ENCODE data around the gene COA5. TPM values are rescaled to one million over a fixed set of nuclear protein-coding genes. Genes with fewer than 3 reads are reported as not detected.
"Not testable (repeated sequence)": the region's sequence is repeated elsewhere in the genome, so short reads cannot be mapped to it uniquely, and the experiment has no call there.

The COA5 gene
- total and polyA plus RNA-seq, 2 donors (not counting 1 experiment from before 2014, with no cell fraction given), result 22.5 to 38.6 TPM

- H3K36me3 ChIP-seq (ENCODE audit: control insufficient read depth, insufficient read depth, low read length), result peaks cover 2% of the 10 kb centered on the region
- no peak overlapping the region for H2AFZ ChIP-seq (ENCODE audit: low read length)
- H3K27me3 ChIP-seq (ENCODE audit: control insufficient read depth, insufficient read depth, low read length), result no peaks in the 10 kb centered on the region
- H3K9me3 ChIP-seq (ENCODE audit: control insufficient read depth, insufficient read depth, low read depth, low read length), result no peaks in the 10 kb centered on the region
- no peak overlapping the region for H3K4me2 ChIP-seq (ENCODE audit: extremely low read depth, insufficient read depth, low read length)
- H3K9ac ChIP-seq (ENCODE audit: insufficient read depth, low read length), result no peak overlapping the region
- peaks cover 26% of the 10 kb centered on the region for H3K79me2 ChIP-seq (ENCODE audit: control insufficient read depth, insufficient read depth, low read length)
- H3K27ac ChIP-seq (ENCODE audit: insufficient read depth, low read length), result no peak overlapping the region
- no peaks in the 10 kb centered on the region for H4K20me1 ChIP-seq (ENCODE audit: control insufficient read depth, extremely low read depth, insufficient read depth, low read length)
- no peak for DNase-seq (ENCODE audit: low read depth in 2 of 2)
- TF ChIP-seq EZH2 (IDR thresholded peaks at IDR 0.05; ENCODE audit: low read length, missing control alignments), result no peak
- TF ChIP-seq CTCF (conservative IDR thresholded peaks at IDR 0.05 in 1 of 2, IDR thresholded peaks at IDR 0.05 in 1 of 2; ENCODE audit: low read depth in 1 of 2, low read length in 2 of 2), result no peak
- no peak overlapping the region for H3K4me3 ChIP-seq (replicated peaks in 1 of 4; ENCODE audit: control extremely low read depth in 1 of 4, insufficient read depth in 1 of 4, low read depth in 3 of 4, low read length in 4 of 4)
- H3K4me1 ChIP-seq (ENCODE audit: control insufficient read depth, extremely low read depth, insufficient read depth, low read length), result peaks cover 7% of the 10 kb centered on the region
Observed at GRCh38 chr2:98604547-98604946, 3.8 kb downstream of the COA5 start.

- H3K4me2 ChIP-seq (ENCODE audit: extremely low read depth, insufficient read depth, low read length), result no peak overlapping the region
- no peaks in the 10 kb centered on the region for H3K9me3 ChIP-seq (ENCODE audit: control insufficient read depth, insufficient read depth, low read depth, low read length)
- no peak overlapping the region for H3K27ac ChIP-seq (ENCODE audit: insufficient read depth, low read length)
- no peaks in the 10 kb centered on the region for H3K4me1 ChIP-seq (ENCODE audit: control insufficient read depth, extremely low read depth, insufficient read depth, low read length)
- peak; percentile 41 to 42 for DNase-seq (ENCODE audit: low read depth in 2 of 2)
- no peak overlapping the region for H2AFZ ChIP-seq (ENCODE audit: low read length)
- H3K27me3 ChIP-seq (ENCODE audit: control insufficient read depth, insufficient read depth, low read length), result no peaks in the 10 kb centered on the region
- peaks cover 7% of the 10 kb centered on the region for H3K79me2 ChIP-seq (ENCODE audit: control insufficient read depth, insufficient read depth, low read length)
- H4K20me1 ChIP-seq (ENCODE audit: control insufficient read depth, extremely low read depth, insufficient read depth, low read length), result no peaks in the 10 kb centered on the region
- H3K4me3 ChIP-seq (replicated peaks in 1 of 4; ENCODE audit: control extremely low read depth in 1 of 4, insufficient read depth in 1 of 4, low read depth in 3 of 4, low read length in 4 of 4), result no peak overlapping the region
- no peak overlapping the region for H3K9ac ChIP-seq (ENCODE audit: insufficient read depth, low read length)
- TF ChIP-seq EZH2 (IDR thresholded peaks at IDR 0.05; ENCODE audit: low read length, missing control alignments) (no peak), CTCF (conservative IDR thresholded peaks at IDR 0.05 in 1 of 2, IDR thresholded peaks at IDR 0.05 in 1 of 2; ENCODE audit: low read depth in 1 of 2, low read length in 2 of 2) (peak; percentile 64 to 69)
- H3K36me3 ChIP-seq (ENCODE audit: control insufficient read depth, insufficient read depth, low read length), result peaks cover 2% of the 10 kb centered on the region
Observed at GRCh38 chr2:98601532-98602132, 6.7 kb downstream of the COA5 start.

- Histone ChIP-seq H3K9me3 (ENCODE audit: control insufficient read depth, insufficient read depth, low read depth, low read length) (no peaks in the 10 kb centered on the region), H3K4me2 (ENCODE audit: extremely low read depth, insufficient read depth, low read length) (no peak overlapping the region), H2AFZ (ENCODE audit: low read length) (no peak overlapping the region), H3K4me3 (replicated peaks in 1 of 4; ENCODE audit: control extremely low read depth in 1 of 4, insufficient read depth in 1 of 4, low read depth in 3 of 4, low read length in 4 of 4) (no peak overlapping the region), H3K4me1 (ENCODE audit: control insufficient read depth, extremely low read depth, insufficient read depth, low read length) (no peaks in the 10 kb centered on the region), H3K27ac (ENCODE audit: insufficient read depth, low read length) (no peak overlapping the region), H3K27me3 (ENCODE audit: control insufficient read depth, insufficient read depth, low read length) (no peaks in the 10 kb centered on the region), H3K36me3 (ENCODE audit: control insufficient read depth, insufficient read depth, low read length) (peaks cover 2% of the 10 kb centered on the region), H4K20me1 (ENCODE audit: control insufficient read depth, extremely low read depth, insufficient read depth, low read length) (no peaks in the 10 kb centered on the region), H3K9ac (ENCODE audit: insufficient read depth, low read length) (no peak overlapping the region), H3K79me2 (ENCODE audit: control insufficient read depth, insufficient read depth, low read length) (no peaks in the 10 kb centered on the region)
- DNase-seq (ENCODE audit: low read depth in 2 of 2), result peak; percentile 50 to 51
- no peak for TF ChIP-seq EZH2 (IDR thresholded peaks at IDR 0.05; ENCODE audit: low read length, missing control alignments)
- no peak for TF ChIP-seq CTCF (conservative IDR thresholded peaks at IDR 0.05 in 1 of 2, IDR thresholded peaks at IDR 0.05 in 1 of 2; ENCODE audit: low read depth in 1 of 2, low read length in 2 of 2)
Observed at GRCh38 chr2:98598781-98599428, 9.4 kb downstream of the COA5 start.

GRCh38 chr2:98594665-98595064, 13.6 kb downstream of the COA5 start:
- H3K4me2 ChIP-seq (ENCODE audit: extremely low read depth, insufficient read depth, low read length); H3K4me1 ChIP-seq (ENCODE audit: control insufficient read depth, extremely low read depth, insufficient read depth, low read length); H3K27me3 ChIP-seq (ENCODE audit: control insufficient read depth, insufficient read depth, low read length); H3K9ac ChIP-seq (ENCODE audit: insufficient read depth, low read length); H3K36me3 ChIP-seq (ENCODE audit: control insufficient read depth, insufficient read depth, low read length); H3K9me3 ChIP-seq (ENCODE audit: control insufficient read depth, insufficient read depth, low read depth, low read length); DNase-seq (ENCODE audit: low read depth in 2 of 2); H4K20me1 ChIP-seq (ENCODE audit: control insufficient read depth, extremely low read depth, insufficient read depth, low read length); H2AFZ ChIP-seq (ENCODE audit: low read length); H3K79me2 ChIP-seq (ENCODE audit: control insufficient read depth, insufficient read depth, low read length); H3K4me3 ChIP-seq (replicated peaks in 1 of 4; ENCODE audit: control extremely low read depth in 1 of 4, insufficient read depth in 1 of 4, low read depth in 3 of 4, low read length in 4 of 4); H3K27ac ChIP-seq (ENCODE audit: insufficient read depth, low read length): not testable (repeated sequence)
